Measurements from ENCODE around the gene RCAN1.

Gene RCAN1

DNA sequence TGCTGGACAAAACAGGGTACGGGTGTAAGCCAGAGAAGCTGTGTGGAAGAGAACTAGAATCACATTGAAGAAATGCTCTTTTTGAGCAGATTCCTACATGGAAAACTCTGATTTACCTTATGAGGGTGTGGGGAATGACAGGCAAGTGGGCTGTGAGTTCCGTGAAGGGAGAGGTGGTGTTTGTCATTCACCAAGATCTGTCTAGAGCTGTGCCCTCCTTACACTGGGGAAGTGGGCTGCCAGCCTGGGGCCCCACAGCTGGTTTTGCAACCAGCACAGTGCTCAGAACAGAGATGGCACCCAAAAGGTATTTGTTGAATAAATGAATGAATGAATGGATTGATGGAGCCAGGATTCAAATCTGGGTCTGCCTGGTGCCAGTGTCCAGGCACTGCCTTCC is 10.4 kb downstream of the RCAN1 start:
- DNase-seq (ENCODE audit: low read depth), result no peak
- TF ChIP-seq, protein P1, sequence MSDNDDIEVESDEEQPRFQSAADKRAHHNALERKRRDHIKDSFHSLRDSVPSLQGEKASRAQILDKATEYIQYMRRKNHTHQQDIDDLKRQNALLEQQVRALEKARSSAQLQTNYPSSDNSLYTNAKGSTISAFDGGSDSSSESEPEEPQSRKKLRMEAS (IDR thresholded peaks at IDR 0.05; ENCODE audit: low read depth, low read length), result no peak
- TF ChIP-seq, protein P2, sequence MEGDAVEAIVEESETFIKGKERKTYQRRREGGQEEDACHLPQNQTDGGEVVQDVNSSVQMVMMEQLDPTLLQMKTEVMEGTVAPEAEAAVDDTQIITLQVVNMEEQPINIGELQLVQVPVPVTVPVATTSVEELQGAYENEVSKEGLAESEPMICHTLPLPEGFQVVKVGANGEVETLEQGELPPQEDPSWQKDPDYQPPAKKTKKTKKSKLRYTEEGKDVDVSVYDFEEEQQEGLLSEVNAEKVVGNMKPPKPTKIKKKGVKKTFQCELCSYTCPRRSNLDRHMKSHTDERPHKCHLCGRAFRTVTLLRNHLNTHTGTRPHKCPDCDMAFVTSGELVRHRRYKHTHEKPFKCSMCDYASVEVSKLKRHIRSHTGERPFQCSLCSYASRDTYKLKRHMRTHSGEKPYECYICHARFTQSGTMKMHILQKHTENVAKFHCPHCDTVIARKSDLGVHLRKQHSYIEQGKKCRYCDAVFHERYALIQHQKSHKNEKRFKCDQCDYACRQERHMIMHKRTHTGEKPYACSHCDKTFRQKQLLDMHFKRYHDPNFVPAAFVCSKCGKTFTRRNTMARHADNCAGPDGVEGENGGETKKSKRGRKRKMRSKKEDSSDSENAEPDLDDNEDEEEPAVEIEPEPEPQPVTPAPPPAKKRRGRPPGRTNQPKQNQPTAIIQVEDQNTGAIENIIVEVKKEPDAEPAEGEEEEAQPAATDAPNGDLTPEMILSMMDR (IDR thresholded peaks at IDR 0.05; ENCODE audit: low read depth, low read length), result no peak
- no peak for TF ChIP-seq POLR2A (IDR thresholded peaks at IDR 0.05; ENCODE audit: extremely low read depth, insufficient read length)
- no peak for TF ChIP-seq MYC (IDR thresholded peaks at IDR 0.05; ENCODE audit: low read depth, low read length)
- H3K4me3 ChIP-seq (ENCODE audit: low read depth, low read length), result no peak overlapping the region

DNA sequence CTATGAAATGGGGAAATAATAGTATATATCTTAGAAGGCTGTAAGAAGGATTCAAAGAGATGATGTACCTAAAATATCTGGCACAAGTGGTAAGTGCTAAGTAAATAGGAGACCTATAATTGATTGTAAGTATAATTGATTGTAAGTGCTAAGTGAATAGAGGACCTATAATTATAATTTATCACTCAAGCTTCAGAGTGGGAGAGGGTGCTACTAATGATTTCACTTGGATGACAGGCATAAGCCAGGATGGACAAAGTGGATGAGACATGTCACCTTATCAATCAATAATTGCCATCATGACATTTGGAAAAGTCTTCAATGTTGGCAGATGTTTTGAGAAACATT is 11.2 kb downstream of the RCAN1 start:
- no peak overlapping the region for H3K4me3 ChIP-seq (ENCODE audit: low read depth, low read length)
- TF ChIP-seq, protein P1 (IDR thresholded peaks at IDR 0.05; ENCODE audit: low read depth, low read length), result no peak
- no peak for TF ChIP-seq POLR2A (IDR thresholded peaks at IDR 0.05; ENCODE audit: extremely low read depth, insufficient read length)
- TF ChIP-seq MYC (IDR thresholded peaks at IDR 0.05; ENCODE audit: low read depth, low read length), result no peak
- TF ChIP-seq, protein P2 (IDR thresholded peaks at IDR 0.05; ENCODE audit: low read depth, low read length), result no peak
- no peak for DNase-seq (ENCODE audit: low read depth)

DNA sequence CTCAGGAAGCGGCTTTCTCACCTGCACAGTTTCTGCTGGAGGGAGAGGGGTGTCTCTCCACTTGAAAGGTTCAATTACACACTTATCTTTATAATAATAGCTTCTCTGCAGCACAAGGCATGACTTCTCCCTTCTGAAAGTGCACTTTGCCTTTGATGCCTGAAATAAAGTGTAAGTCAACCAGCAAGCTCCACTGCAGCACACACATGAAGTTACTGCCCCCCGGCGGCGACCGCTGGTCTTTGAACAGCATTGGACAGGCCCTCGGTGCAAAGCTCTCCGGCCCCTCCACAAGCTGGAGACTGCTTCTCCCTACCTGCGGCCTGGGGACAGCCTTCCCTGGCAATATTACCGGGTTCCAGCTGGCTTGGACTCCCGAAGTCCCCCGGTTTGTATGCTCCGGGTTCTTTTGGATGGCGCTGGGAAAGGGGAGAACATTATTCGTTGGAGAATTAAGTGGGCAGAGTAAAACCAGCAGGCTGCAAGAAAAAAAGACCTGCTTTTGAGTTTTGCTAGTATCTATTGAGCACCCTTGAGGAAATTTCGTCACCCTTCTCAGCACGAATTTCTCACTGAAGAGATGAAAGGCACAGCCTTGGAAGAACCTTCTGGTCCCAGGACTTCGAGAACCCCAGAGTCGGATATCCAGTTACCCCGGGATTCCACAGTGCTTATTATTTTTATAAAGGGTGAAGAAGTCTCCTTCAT is 11.8 kb downstream of the RCAN1 start:
- no peak overlapping the region for H3K4me3 ChIP-seq (ENCODE audit: low read depth, low read length)
- no peak for TF ChIP-seq MYC (IDR thresholded peaks at IDR 0.05; ENCODE audit: low read depth, low read length)
- TF ChIP-seq, protein P2 (IDR thresholded peaks at IDR 0.05; ENCODE audit: low read depth, low read length), result peak; percentile 61
- TF ChIP-seq POLR2A (IDR thresholded peaks at IDR 0.05; ENCODE audit: extremely low read depth, insufficient read length), result no peak
- DNase-seq (ENCODE audit: low read depth), result peak; percentile 77

DNA sequence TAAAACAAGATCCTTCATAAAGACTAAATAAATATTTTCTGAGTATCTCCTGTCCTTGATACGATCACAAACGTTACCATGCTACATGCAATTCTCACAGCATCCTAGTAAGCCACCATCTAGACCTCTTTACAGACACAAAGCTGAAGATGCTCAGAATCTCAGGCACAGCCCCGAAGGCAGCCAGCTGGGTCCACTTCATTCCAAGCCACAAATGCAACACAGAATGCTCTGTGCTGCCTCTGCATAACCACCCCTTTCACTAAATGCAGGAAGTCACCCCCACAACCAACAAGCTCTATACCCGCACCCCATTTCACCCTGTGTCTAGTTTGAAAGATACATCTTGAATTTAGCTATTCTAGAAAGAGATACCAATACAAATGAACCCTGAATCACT is 12.9 kb downstream of the RCAN1 start:
- no peak overlapping the region for H3K4me3 ChIP-seq (ENCODE audit: low read depth, low read length)
- TF ChIP-seq, protein P2 (IDR thresholded peaks at IDR 0.05; ENCODE audit: low read depth, low read length), result no peak
- TF ChIP-seq POLR2A (IDR thresholded peaks at IDR 0.05; ENCODE audit: extremely low read depth, insufficient read length), result no peak
- TF ChIP-seq, protein P1 (IDR thresholded peaks at IDR 0.05; ENCODE audit: low read depth, low read length), result no peak
- no peak for TF ChIP-seq MYC (IDR thresholded peaks at IDR 0.05; ENCODE audit: low read depth, low read length)
- no peak for DNase-seq (ENCODE audit: low read depth)

DNA sequence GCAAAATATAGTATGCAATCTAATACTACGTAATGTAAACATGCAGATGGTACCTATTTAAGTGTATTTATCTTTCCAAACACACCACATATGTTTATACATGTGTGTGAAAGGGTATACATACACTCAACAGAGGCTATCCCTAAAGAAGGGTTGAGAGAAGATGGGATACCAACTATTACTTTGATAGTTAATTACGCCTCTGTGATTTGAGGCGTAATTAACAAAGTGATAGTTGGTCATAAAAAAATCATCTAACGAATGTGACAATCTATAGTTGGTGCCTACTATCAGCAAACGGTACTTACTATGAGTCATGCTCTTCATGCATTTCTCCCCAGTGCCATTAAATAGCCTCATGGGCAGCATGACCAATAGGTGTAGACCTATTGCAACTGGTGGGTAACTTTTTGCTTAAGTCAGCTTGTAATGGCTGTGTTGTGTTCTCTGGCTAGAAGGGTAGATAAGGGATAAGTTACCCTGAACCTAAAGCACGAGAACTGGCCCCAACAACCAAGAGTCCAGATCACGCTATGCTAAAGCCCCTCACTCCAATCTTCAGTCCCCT is 15.3 kb downstream of the RCAN1 start:
- H3K4me3 ChIP-seq (ENCODE audit: low read depth, low read length), result no peak overlapping the region
- DNase-seq (ENCODE audit: low read depth), result no peak
- TF ChIP-seq, protein P1 (IDR thresholded peaks at IDR 0.05; ENCODE audit: low read depth, low read length), result no peak
- TF ChIP-seq MYC (IDR thresholded peaks at IDR 0.05; ENCODE audit: low read depth, low read length) (no peak), POLR2A (IDR thresholded peaks at IDR 0.05; ENCODE audit: extremely low read depth, insufficient read length) (no peak)
- TF ChIP-seq, protein P2 (IDR thresholded peaks at IDR 0.05; ENCODE audit: low read depth, low read length), result no peak

Data from NB4 (cell line).